SK-N-SH (cell line): ENCODE results near the gene C2orf92. TPM values are rescaled to one million over a fixed set of nuclear protein-coding genes. Genes with fewer than 3 reads are reported as not detected.

Experiments
- EP300 ChIP-seq, 2 experiments: IDR thresholded peaks; 2 replicates each; pipeline versions ENCODE4 v1.4.0 to v1.6.1; 2012; ENCODE audit warnings: borderline replicate concordance in 1 of 2, low read depth in 1 of 2, low read length in 1 of 2
- FOSL2 ChIP-seq: IDR thresholded peaks from 2 replicates; pipeline ENCODE4 v1.4.0; 2012; ENCODE audit warnings: low read depth, mild to moderate bottlenecking, moderate library complexity, borderline replicate concordance
- FOXJ3 ChIP-seq: sonication (generic); formaldehyde crosslinking; IDR thresholded peaks from 2 replicates; pipeline ENCODE4 v1.5.1; 2020; ENCODE audit warnings: mild to moderate bottlenecking, missing genetic modification reagents
- GATA2 ChIP-seq: sonication (generic); formaldehyde crosslinking; IDR thresholded peaks from 2 replicates; pipeline ENCODE4 v1.5.0; 2020; ENCODE audit warnings: mild to moderate bottlenecking, missing genetic modification reagents
- MEF2A ChIP-seq: IDR thresholded peaks from 2 replicates; pipeline ENCODE4 v1.4.0; 2012; ENCODE audit warnings: low read depth, borderline replicate concordance
- MXI1 ChIP-seq: IDR thresholded peaks from 2 replicates; pipeline ENCODE4 v1.6.1; 2012; ENCODE audit warnings: mild to moderate bottlenecking, low read depth, low read length, improper control_type of control experiment
- NRF1 ChIP-seq: IDR thresholded peaks from 2 replicates; pipeline ENCODE4 v1.6.1; 2012; ENCODE audit warnings: low read depth, mild to moderate bottlenecking, low read length
- RAD21 ChIP-seq: IDR thresholded peaks from 2 replicates; pipeline ENCODE4 v1.6.1; 2012; ENCODE audit warnings: mild to moderate bottlenecking, low read length
- RFX5 ChIP-seq: IDR thresholded peaks from 2 replicates; pipeline ENCODE4 v1.6.1; 2012; ENCODE audit warnings: mild to moderate bottlenecking, improper control_type of control experiment, low read length
- RXRA ChIP-seq: IDR thresholded peaks from 2 replicates; pipeline ENCODE4 v1.4.0; 2012; ENCODE audit warnings: low read depth, mild to moderate bottlenecking, borderline replicate concordance
- SIN3A ChIP-seq: IDR thresholded peaks from 2 replicates; pipeline ENCODE4 v1.6.1; 2012; ENCODE audit warnings: low read depth, mild to moderate bottlenecking, low read length, moderate library complexity, borderline replicate concordance
- SMC3 ChIP-seq: IDR thresholded peaks from 2 replicates; pipeline ENCODE4 v1.6.1; 2012; ENCODE audit warnings: low read depth, low read length, improper control_type of control experiment
- TCF12 ChIP-seq: IDR thresholded peaks from 2 replicates; pipeline ENCODE4 v1.4.0; 2012
- TEAD4 ChIP-seq: IDR thresholded peaks from 2 replicates; pipeline ENCODE4 v1.4.0; 2012; ENCODE audit warnings: mild to moderate bottlenecking, borderline replicate concordance; ENCODE audit not compliant: insufficient read depth
- YY1 ChIP-seq: IDR thresholded peaks from 2 replicates; pipeline ENCODE4 v1.4.0; 2012; ENCODE audit warnings: low read depth, mild to moderate bottlenecking
- polyA plus RNA-seq, 3 experiments: library from polyadenylated mRNA; depleted of rRNA; stranded (reverse); fragments of >200 nt; gene quantifications; 2 replicates each; pipeline ENCODE4 v1.2.3, GENCODE V29; 2012
- TF ChIP-seq, protein P1 (sequence below): IDR thresholded peaks from 2 replicates; pipeline ENCODE4; 2012
- TF ChIP-seq, protein P2 (sequence below): IDR thresholded peaks from 2 replicates; pipeline ENCODE4 v1.4.0; 2012; ENCODE audit warnings: low read depth, borderline replicate concordance
- TF ChIP-seq, protein P3 (sequence below): fragments of 200-600 bp; sonication (generic); IDR thresholded peaks from 2 replicates; pipeline ENCODE4 v1.6.1; 2017; ENCODE audit warnings: antibody characterized with exemption, mild to moderate bottlenecking, moderate library complexity
- TF ChIP-seq, protein P4 (sequence below): IDR thresholded peaks from 2 replicates; pipeline ENCODE4 v1.4.0; 2012; ENCODE audit warnings: low read depth

Gene C2orf92
- polyA plus RNA-seq, 1 of the 3 experiments (the other 2 are of a cell fraction), result 3.1 TPM

DNA sequence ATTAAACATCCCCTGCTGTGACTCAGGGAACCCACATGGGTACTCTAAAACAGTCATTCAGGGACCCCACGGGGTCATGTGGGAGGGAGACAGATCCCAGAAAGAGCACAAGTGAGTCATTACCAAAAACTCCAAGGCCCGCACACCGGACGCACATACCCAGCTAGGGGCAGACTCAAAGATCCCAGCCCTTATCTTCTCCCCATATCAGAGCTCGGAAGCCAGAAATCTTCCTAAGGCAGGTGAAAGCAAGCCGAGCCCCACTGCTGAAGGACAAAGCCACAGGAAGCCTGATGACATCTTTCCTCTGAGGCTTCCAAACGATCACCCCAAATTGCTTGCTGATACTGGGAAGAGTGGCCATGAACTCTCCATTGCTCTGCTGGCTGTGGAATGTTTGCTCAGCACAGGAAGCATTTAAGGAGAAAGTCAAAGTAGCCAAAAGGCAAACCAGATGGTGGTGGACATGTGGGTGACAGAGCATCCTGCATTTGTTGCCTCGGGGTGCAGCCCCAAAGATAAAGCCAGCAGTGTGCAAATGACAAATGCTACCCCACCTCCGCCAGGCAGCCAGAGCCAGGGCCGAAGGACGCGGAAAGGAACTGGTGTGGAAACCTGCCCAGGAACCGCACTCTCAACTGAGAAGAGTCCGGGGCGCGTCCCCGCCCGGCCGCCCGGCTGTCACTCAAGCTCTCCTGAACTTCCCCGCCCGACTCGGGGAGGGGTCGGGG lies 6.5 kb upstream of the C2orf92 start (continued):
- peak in 1 of 2 experiments; percentile 15; a peak in 1 of 4 replicates for TF ChIP-seq EP300 (IDR thresholded peaks at IDR 0.05; ENCODE audit: borderline replicate concordance in 1 of 2, low read depth in 1 of 2, low read length in 1 of 2)
- no peak for TF ChIP-seq RFX5
- no peak for TF ChIP-seq MEF2A
- TF ChIP-seq, protein P1, sequence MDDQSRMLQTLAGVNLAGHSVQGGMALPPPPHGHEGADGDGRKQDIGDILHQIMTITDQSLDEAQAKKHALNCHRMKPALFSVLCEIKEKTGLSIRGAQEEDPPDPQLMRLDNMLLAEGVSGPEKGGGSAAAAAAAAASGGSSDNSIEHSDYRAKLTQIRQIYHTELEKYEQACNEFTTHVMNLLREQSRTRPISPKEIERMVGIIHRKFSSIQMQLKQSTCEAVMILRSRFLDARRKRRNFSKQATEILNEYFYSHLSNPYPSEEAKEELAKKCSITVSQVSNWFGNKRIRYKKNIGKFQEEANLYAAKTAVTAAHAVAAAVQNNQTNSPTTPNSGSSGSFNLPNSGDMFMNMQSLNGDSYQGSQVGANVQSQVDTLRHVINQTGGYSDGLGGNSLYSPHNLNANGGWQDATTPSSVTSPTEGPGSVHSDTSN, result peak; percentile 95
- TF ChIP-seq TEAD4, result no peak
- TF ChIP-seq, protein P2, sequence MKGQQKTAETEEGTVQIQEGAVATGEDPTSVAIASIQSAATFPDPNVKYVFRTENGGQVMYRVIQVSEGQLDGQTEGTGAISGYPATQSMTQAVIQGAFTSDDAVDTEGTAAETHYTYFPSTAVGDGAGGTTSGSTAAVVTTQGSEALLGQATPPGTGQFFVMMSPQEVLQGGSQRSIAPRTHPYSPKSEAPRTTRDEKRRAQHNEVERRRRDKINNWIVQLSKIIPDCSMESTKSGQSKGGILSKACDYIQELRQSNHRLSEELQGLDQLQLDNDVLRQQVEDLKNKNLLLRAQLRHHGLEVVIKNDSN, result peak; percentile 31; the same call in 1 of the 2 replicates
- no peak for TF ChIP-seq RXRA
- peak; percentile 12; the same call in 1 of the 2 replicates for TF ChIP-seq SIN3A
- TF ChIP-seq TCF12, result peak; percentile 28; the same call in 1 of the 2 replicates
- peak; percentile 50; the same call in 1 of the 2 replicates for TF ChIP-seq MXI1
- no peak for TF ChIP-seq GATA2 (CRISPR knock-in tag)
- no peak for TF ChIP-seq SMC3
- TF ChIP-seq, protein P3, sequence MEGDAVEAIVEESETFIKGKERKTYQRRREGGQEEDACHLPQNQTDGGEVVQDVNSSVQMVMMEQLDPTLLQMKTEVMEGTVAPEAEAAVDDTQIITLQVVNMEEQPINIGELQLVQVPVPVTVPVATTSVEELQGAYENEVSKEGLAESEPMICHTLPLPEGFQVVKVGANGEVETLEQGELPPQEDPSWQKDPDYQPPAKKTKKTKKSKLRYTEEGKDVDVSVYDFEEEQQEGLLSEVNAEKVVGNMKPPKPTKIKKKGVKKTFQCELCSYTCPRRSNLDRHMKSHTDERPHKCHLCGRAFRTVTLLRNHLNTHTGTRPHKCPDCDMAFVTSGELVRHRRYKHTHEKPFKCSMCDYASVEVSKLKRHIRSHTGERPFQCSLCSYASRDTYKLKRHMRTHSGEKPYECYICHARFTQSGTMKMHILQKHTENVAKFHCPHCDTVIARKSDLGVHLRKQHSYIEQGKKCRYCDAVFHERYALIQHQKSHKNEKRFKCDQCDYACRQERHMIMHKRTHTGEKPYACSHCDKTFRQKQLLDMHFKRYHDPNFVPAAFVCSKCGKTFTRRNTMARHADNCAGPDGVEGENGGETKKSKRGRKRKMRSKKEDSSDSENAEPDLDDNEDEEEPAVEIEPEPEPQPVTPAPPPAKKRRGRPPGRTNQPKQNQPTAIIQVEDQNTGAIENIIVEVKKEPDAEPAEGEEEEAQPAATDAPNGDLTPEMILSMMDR, result no peak
- TF ChIP-seq RAD21, result no peak
- no peak for TF ChIP-seq FOXJ3
- TF ChIP-seq NRF1, result no peak
- TF ChIP-seq, protein P4, sequence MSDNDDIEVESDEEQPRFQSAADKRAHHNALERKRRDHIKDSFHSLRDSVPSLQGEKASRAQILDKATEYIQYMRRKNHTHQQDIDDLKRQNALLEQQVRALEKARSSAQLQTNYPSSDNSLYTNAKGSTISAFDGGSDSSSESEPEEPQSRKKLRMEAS, result no peak; the same call in none of the 2 replicates
- peak; percentile 66 for TF ChIP-seq FOSL2
- TF ChIP-seq YY1, result no peak
- TF ChIP-seq, all 33 proteins: peak for 9
